Activated naive CD8-positive, alpha-beta T cell treated with anti-CD3 and anti-CD28 coated beads for 36 hours (primary cell): ENCODE results near the gene ZNF462. TPM values are rescaled to one million over a fixed set of nuclear protein-coding genes. Genes with fewer than 3 reads are reported as not detected.

Experiments
- DNase-seq: peaks from one replicate; pipeline ENCODE4 v3.0.0; 2021
- H3K27ac Mint-ChIP-seq: one replicate; pipeline ENCODE4 v1.8.0; 2022; ENCODE audit warnings: mild to moderate bottlenecking, moderate library complexity, mixed read lengths
- H3K27me3 Mint-ChIP-seq: one replicate; pipeline ENCODE4 v1.8.0; 2022; ENCODE audit warnings: mild to moderate bottlenecking, mixed read lengths
- H3K36me3 Mint-ChIP-seq: one replicate; pipeline ENCODE4 v1.8.0; 2021; ENCODE audit warnings: mild to moderate bottlenecking, mixed read lengths
- H3K4me1 Mint-ChIP-seq: one replicate; pipeline ENCODE4 v1.8.0; 2021; ENCODE audit warnings: mixed read lengths
- H3K4me3 Mint-ChIP-seq: one replicate; pipeline ENCODE4 v1.8.0; 2022; ENCODE audit warnings: mild to moderate bottlenecking, moderate library complexity, mixed read lengths
- H3K9me3 Mint-ChIP-seq: one replicate; pipeline ENCODE4 v1.8.0; 2022; ENCODE audit warnings: mixed read lengths
- total RNA-seq, 2 experiments: library from RNA; stranded (reverse); gene quantifications; one replicate each; pipeline ENCODE4 v1.2.3, GENCODE V29; 2021

The ZNF462 gene
- total RNA-seq, 2 experiments from 2014 or later = 0.23 TPM; not detected in 1

DNA sequence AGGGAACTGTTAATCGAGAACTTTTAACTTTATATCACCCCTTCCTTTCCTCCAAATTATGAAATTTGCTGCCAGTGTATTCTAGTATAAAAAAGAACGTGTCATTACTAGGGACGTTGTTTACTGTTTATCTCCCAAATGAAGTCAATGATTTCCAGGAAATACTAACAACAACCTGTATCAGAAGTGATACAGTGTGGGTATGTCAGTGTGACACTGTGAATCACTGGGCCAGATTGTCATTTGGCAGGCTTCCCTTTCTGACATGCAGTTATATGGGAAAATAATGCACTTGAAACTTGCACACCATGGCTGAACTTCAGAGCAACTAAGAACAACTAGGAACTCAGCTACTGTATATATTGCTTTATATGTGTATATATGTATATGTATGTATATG lies 12.6 kb downstream of the ZNF462 start:
- Mint-ChIP-seq H3K27me3 (no peaks in the 10 kb centered on the region), H3K36me3 (no peaks in the 10 kb centered on the region), H3K4me1 (no peaks in the 10 kb centered on the region), H3K27ac (no peak overlapping the region), H3K4me3 (no peak overlapping the region), H3K9me3 (no peaks in the 10 kb centered on the region)
- no peak for DNase-seq

- no peaks in the 10 kb centered on the region for H3K27me3 Mint-ChIP-seq
- no peak for DNase-seq
- no peaks in the 10 kb centered on the region for H3K4me1 Mint-ChIP-seq
- no peak overlapping the region for H3K4me3 Mint-ChIP-seq
- H3K9me3 Mint-ChIP-seq = no peaks in the 10 kb centered on the region
- H3K27ac Mint-ChIP-seq = no peak overlapping the region
- H3K36me3 Mint-ChIP-seq = no peaks in the 10 kb centered on the region
Observed at GRCh38 chr9:106877345-106877744, 14.4 kb downstream of the ZNF462 start.

- no peak for DNase-seq
- Mint-ChIP-seq H3K27me3 (no peaks in the 10 kb centered on the region), H3K4me3 (no peak overlapping the region), H3K27ac (no peak overlapping the region), H3K9me3 (peaks cover 3% of the 10 kb centered on the region), H3K4me1 (no peaks in the 10 kb centered on the region), H3K36me3 (no peaks in the 10 kb centered on the region)
Observed at GRCh38 chr9:106878081-106878837, 15.3 kb downstream of the ZNF462 start.

DNA sequence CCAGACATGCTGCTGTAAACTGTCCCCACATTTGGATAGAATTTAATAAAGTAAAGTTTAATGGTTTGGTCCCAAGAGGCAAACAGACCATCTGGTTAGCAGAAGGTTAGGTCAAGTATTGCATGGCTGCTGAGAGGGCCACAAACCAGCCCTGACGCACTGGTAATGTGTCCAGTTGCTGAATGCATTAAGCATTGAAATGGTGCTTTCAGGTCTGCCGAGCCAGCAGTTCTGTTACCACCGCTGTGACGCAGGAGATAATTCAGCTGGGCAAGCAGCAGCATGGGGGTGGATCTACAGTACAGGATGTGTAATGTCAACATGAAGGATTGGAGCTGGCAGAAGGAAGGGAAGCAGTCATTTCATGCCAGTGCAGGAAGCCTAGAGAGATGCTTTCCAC lies 16.0 kb downstream of the ZNF462 start:
- H3K27me3 Mint-ChIP-seq = no peaks in the 10 kb centered on the region

GRCh38 chr9:106879439-106879882 lies 16.5 kb downstream of the ZNF462 start:
- no peaks in the 10 kb centered on the region for H3K27me3 Mint-ChIP-seq
- no peak overlapping the region for H3K27ac Mint-ChIP-seq
- no peak for DNase-seq
- H3K4me3 Mint-ChIP-seq = no peak overlapping the region
- no peaks in the 10 kb centered on the region for H3K4me1 Mint-ChIP-seq
- peaks cover 3% of the 10 kb centered on the region for H3K9me3 Mint-ChIP-seq
- no peaks in the 10 kb centered on the region for H3K36me3 Mint-ChIP-seq

More for the DNA sequence above, 16.0 kb downstream of the ZNF462 start:
- DNase-seq = no peak
- Mint-ChIP-seq H3K27ac (no peak overlapping the region), H3K9me3 (peaks cover 3% of the 10 kb centered on the region), H3K4me3 (no peak overlapping the region), H3K36me3 (no peaks in the 10 kb centered on the region), H3K4me1 (no peaks in the 10 kb centered on the region)

DNA sequence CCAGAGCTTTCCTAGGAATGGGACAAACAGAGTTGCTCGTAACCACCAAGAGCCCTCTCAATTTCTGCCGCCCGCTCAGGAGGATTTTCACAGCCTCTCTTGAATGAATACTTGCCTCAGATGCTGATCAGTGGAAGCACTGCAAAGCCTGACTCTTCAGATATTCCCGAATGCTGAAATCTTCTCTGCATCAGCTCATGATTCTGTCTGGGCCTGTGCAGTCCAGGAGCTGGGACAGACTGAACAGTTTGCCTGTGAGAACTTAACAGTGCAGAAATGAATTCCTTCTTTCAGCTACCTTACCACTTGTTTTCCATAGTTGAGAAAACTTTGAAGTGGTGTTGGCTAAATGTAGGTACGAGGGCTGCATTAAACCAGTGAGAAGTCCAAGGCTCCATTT lies 17.1 kb downstream of the ZNF462 start:
- H3K9me3 Mint-ChIP-seq = peaks cover 3% of the 10 kb centered on the region
- no peak for DNase-seq
- H3K4me1 Mint-ChIP-seq = no peaks in the 10 kb centered on the region
- H3K27ac Mint-ChIP-seq = no peak overlapping the region
- H3K36me3 Mint-ChIP-seq = no peaks in the 10 kb centered on the region
- no peaks in the 10 kb centered on the region for H3K27me3 Mint-ChIP-seq
- no peak overlapping the region for H3K4me3 Mint-ChIP-seq

DNA sequence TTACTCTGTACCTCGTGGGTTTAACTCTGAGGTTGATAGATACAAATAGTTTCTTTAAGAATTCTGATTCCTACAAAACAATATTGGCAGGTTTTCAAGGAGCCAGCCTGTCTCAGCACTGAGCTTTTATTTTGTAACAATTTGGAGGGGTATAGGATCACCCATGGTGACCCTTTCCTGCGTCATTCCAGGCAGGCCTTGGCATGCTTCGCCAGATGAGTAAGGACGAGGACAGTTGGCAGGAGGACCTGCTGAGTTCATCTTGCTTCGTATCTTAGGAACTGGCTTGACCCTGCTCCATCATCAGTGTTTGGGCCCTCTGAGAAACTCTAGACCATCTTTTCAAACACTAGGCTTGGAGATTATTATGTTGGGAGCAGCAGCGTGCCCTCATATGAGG lies 17.9 kb downstream of the ZNF462 start:
- peaks cover 3% of the 10 kb centered on the region for H3K9me3 Mint-ChIP-seq
- H3K4me1 Mint-ChIP-seq = no peaks in the 10 kb centered on the region
- no peaks in the 10 kb centered on the region for H3K27me3 Mint-ChIP-seq
- no peak for DNase-seq
- H3K4me3 Mint-ChIP-seq = no peak overlapping the region
- no peaks in the 10 kb centered on the region for H3K36me3 Mint-ChIP-seq
- no peak overlapping the region for H3K27ac Mint-ChIP-seq

GRCh38 chr9:106883030-106883429 lies 20.1 kb downstream of the ZNF462 start:
- Mint-ChIP-seq H3K9me3 (peaks cover 3% of the 10 kb centered on the region), H3K4me3 (no peak overlapping the region), H3K27ac (no peak overlapping the region), H3K36me3 (no peaks in the 10 kb centered on the region), H3K27me3 (no peaks in the 10 kb centered on the region), H3K4me1 (no peaks in the 10 kb centered on the region)
- no peak for DNase-seq

- H3K27me3 Mint-ChIP-seq = no peaks in the 10 kb centered on the region
- peaks cover 3% of the 10 kb centered on the region for H3K9me3 Mint-ChIP-seq
- no peaks in the 10 kb centered on the region for H3K4me1 Mint-ChIP-seq
- no peak overlapping the region for H3K27ac Mint-ChIP-seq
- no peaks in the 10 kb centered on the region for H3K36me3 Mint-ChIP-seq
- no peak for DNase-seq
- no peak overlapping the region for H3K4me3 Mint-ChIP-seq
Observed at GRCh38 chr9:106883626-106884190, 20.7 kb downstream of the ZNF462 start.

DNA sequence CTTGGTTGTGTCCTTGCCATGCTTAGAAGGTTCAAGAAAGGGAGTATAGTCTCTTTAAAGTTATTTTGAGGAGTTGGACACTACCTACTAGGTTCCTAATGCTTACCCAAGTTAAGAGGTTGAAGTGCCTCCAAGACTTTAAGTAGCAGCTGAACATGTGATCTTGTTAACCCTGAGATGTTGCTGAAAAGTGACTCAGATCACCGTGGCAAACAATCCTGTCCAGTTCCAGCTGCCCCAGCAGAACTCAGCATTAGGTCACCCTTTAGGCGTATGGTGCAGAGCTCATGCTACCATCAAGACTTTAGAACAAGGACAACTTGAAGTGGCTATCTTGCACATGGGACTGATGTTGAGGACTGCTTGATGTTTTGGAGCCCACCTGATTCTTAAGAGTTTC lies 22.5 kb downstream of the ZNF462 start:
- no peaks in the 10 kb centered on the region for H3K4me1 Mint-ChIP-seq
- no peaks in the 10 kb centered on the region for H3K36me3 Mint-ChIP-seq
- peaks cover 3% of the 10 kb centered on the region for H3K9me3 Mint-ChIP-seq
- no peak for DNase-seq
- no peaks in the 10 kb centered on the region for H3K27me3 Mint-ChIP-seq
- no peak overlapping the region for H3K4me3 Mint-ChIP-seq
- no peak overlapping the region for H3K27ac Mint-ChIP-seq

DNA sequence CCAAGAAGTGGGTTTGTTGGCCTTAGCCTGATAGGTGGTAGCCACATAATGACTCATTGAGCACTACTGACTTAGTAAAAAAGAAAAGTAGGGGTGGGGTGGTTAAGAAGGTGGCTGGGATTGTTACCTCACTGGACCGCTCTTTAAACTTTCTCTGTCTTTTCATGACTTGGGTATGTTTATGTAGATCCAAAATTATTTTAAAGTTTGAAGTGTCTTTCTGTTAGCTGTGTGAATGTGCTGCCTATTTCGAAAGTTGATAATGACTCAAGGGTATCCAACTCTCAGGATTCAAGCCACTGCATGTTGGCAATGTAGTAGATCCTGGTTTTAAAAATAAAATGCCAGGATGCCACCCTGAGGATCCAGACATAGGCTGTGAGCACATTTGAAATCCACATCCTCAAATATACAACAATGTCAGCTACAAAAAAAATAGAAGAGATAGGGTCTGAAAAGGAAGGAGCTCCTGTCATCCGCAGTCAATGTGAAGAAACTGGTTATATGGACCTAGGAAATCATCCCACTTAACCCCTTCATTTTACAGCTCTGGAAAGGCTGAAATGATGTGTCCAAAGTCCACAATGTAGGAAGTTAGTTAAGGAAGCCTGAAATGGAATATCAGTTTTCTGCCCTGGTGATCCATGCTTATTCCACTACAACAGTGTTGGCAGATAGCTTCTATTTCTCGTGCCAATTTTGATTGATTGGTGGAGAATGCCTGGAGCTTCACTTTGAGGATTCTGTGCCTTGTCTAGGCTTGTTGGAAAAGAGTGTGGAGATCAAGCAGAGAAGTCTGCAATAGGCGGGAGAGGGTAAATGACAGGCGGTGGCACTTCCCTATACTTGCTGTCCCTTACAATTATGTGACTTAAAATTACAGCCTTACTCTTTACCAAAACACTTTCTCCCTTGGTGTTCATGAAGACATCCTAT lies 23.4 kb downstream of the ZNF462 start:
- H3K27me3 Mint-ChIP-seq = no peaks in the 10 kb centered on the region
- H3K4me1 Mint-ChIP-seq = no peaks in the 10 kb centered on the region
- no peak overlapping the region for H3K4me3 Mint-ChIP-seq
- H3K36me3 Mint-ChIP-seq = no peaks in the 10 kb centered on the region
- H3K9me3 Mint-ChIP-seq = peaks cover 3% of the 10 kb centered on the region
- no peak overlapping the region for H3K27ac Mint-ChIP-seq
- no peak for DNase-seq

GRCh38 chr9:106887066-106887465 lies 24.1 kb downstream of the ZNF462 start:
- Mint-ChIP-seq H3K9me3 (peaks cover 3% of the 10 kb centered on the region), H3K27ac (no peak overlapping the region), H3K36me3 (no peaks in the 10 kb centered on the region), H3K4me1 (no peaks in the 10 kb centered on the region), H3K4me3 (no peak overlapping the region), H3K27me3 (no peaks in the 10 kb centered on the region)
- no peak for DNase-seq

DNA sequence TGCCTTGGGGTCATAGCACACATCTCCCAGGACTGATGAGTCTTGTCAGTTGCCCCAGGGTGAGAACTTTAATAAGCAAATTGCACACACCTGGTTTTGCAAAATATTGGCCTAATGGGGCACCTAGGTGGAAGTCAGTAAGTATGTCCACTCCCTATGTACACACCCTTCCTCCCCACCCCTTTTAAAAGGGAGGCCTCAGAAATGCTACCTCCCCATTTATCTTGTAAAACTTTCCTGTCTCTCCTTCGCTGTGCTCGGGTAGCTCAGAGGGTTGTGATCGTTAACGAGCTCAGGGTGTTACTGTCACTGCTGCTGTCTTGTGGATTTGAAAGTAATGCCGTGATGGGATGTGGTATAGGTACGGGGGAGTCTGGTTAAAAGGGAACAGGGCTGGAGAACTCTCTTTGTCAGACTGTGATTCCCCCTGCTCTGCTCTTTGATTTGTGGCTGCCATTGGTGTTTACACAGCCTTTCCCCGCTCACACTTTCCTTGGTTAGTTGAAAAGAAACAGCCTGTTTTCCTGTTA lies 26.2 kb downstream of the ZNF462 start:
- H3K9me3 Mint-ChIP-seq = no peaks in the 10 kb centered on the region
- H3K4me3 Mint-ChIP-seq = no peak overlapping the region
- DNase-seq = no peak
- no peaks in the 10 kb centered on the region for H3K4me1 Mint-ChIP-seq
- no peaks in the 10 kb centered on the region for H3K27me3 Mint-ChIP-seq
- no peak overlapping the region for H3K27ac Mint-ChIP-seq
- no peaks in the 10 kb centered on the region for H3K36me3 Mint-ChIP-seq

DNA sequence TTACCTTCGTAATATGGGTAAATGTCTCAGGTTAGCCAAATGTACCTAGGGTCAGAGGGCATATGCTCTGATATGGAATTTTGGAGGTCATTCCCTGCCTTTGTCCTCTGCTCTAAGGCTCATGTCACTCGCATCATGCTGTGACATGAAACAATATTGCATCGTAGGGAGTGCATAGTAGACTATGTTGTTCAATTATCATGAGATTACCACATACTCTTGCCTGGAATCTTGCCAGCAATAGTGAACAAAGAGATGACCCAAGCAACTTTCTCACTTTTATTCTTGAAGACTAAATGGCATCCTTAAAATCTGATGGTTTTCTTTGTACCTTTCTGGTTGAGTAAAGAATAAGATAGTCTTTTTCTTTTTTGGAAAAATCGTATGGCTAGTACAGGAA lies 27.6 kb downstream of the ZNF462 start:
- Mint-ChIP-seq H3K4me3 (no peak overlapping the region), H3K4me1 (no peaks in the 10 kb centered on the region)

DNA sequence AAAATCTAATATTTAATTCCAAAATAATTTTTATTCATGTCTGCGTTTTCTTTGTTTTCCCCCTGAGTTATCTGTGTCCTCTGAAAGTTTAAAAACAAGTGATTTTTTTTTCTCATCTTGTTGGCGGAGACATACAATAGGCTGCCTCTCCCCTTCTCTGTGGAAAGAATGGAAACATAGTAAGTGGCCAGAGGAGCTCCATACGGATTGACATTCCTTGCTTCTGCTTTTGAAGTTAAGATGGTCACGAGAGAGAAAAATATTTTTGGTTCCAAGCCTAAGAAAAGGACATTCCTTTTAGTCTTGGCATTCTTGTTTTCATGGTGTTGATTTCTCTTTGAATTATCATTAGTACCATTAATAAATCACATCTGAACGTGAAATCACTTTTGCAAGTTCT lies 28.3 kb downstream of the ZNF462 start:
- H3K4me3 Mint-ChIP-seq = no peak overlapping the region
- no peaks in the 10 kb centered on the region for H3K36me3 Mint-ChIP-seq
- H3K4me1 Mint-ChIP-seq = no peaks in the 10 kb centered on the region
- no peak overlapping the region for H3K27ac Mint-ChIP-seq
- no peak for DNase-seq
- no peaks in the 10 kb centered on the region for H3K9me3 Mint-ChIP-seq
- H3K27me3 Mint-ChIP-seq = no peaks in the 10 kb centered on the region

More for the DNA sequence above, 27.6 kb downstream of the ZNF462 start:
- no peaks in the 10 kb centered on the region for H3K36me3 Mint-ChIP-seq
- no peaks in the 10 kb centered on the region for H3K27me3 Mint-ChIP-seq
- no peaks in the 10 kb centered on the region for H3K9me3 Mint-ChIP-seq
- no peak for DNase-seq
- no peak overlapping the region for H3K27ac Mint-ChIP-seq
